Endothelial cell of umbilical vein (primary cell): ENCODE results near the gene COTL1. TPM values are rescaled to one million over a fixed set of nuclear protein-coding genes. Genes with fewer than 3 reads are reported as not detected.

Experiments used
- BruUV-seq: library from RNA; stranded (reverse); fragments of 400-500 nt; replicated peaks from 2 replicates; lab custom pipeline; 2021; lab: Mats Ljungman, UMichigan
- CTCF ChIA-PET: fragments of 300-600, 350-600 bp; sonication (Branson Sonifier 250); formaldehyde crosslinking; loops from one replicate; lab custom pipeline; 2021; ENCODE audit warnings: antibody characterized with exemption, inconsistent platforms; lab: Charles Lee
- POLR2A ChIA-PET: fragments of 300-600, 350-600 bp; sonication (Branson Sonifier 250); formaldehyde crosslinking; loops from one replicate; lab custom pipeline; 2021; ENCODE audit warnings: antibody characterized with exemption, inconsistent platforms; lab: Charles Lee
- DNase-seq: peaks from one replicate; pipeline ENCODE4 v3.0.0-alpha.2; 2011; ENCODE audit warnings: low read depth, low spot score
- FAIRE-seq: peaks from 2 replicates; lab custom pipeline; 2011; peaks lifted over from hg19 to GRCh38; lab: Jason Lieb, UNC
- H2AFZ ChIP-seq: 2 replicates; pipeline ENCODE4 v1.6.0; 2012; ENCODE audit warnings: low read depth, low read length, control low read depth, inconsistent platforms
- H3K27ac ChIP-seq: 2 replicates; pipeline ENCODE4 v1.5.1; 2011; ENCODE audit warnings: low read depth, mild to moderate bottlenecking, control low read depth, low read length, moderate library complexity; ENCODE audit not compliant: insufficient read depth
- H3K27me3 ChIP-seq, 2 experiments: 2 replicates each; pipeline versions ENCODE4 v1.6.0 to v1.6.1; 2011; ENCODE audit warnings: low read length in 2 of 2, mixed read lengths in 1 of 2; ENCODE audit not compliant: control insufficient read depth in 2 of 2, insufficient read depth in 2 of 2
- H3K36me3 ChIP-seq, 2 experiments: 2 replicates in 1 of 2; 3 replicates in 1 of 2; pipeline ENCODE4 v1.5.1; 2011; ENCODE audit warnings: low read length in 2 of 2, mild to moderate bottlenecking in 1 of 2, moderate library complexity in 1 of 2; ENCODE audit not compliant: control insufficient read depth in 2 of 2, insufficient read depth in 2 of 2; ENCODE audit errors: extremely low read depth in 1 of 2
- H3K4me1 ChIP-seq: 3 replicates; pipeline ENCODE4 v1.5.1; 2011; ENCODE audit warnings: mild to moderate bottlenecking, low read length; ENCODE audit not compliant: control insufficient read depth, insufficient read depth; ENCODE audit errors: extremely low read depth
- H3K4me2 ChIP-seq: 2 replicates; pipeline ENCODE4 v1.6.1; 2011; ENCODE audit warnings: low read length, control low read depth, mixed read lengths; ENCODE audit not compliant: insufficient read depth
- H3K4me3 ChIP-seq, 3 experiments: fragments of 200-600 bp in 1 of 3; sonication (generic), shearing (Covaris generic) in 1 of 3; replicated peaks in 1 of 3; 2 replicates each; pipeline ENCODE4 v1.5.1; 2011 to 2016; ENCODE audit warnings: control low read depth in 3 of 3, low read length in 3 of 3, mild to moderate bottlenecking in 2 of 3, inconsistent platforms in 1 of 3, low read depth in 1 of 3, moderate library complexity in 1 of 3; ENCODE audit not compliant: insufficient read depth in 1 of 3
- H3K79me2 ChIP-seq: 2 replicates; pipeline ENCODE4 v1.6.0; 2012; ENCODE audit warnings: low read length, inconsistent platforms; ENCODE audit not compliant: control insufficient read depth, insufficient read depth
- H3K9ac ChIP-seq: replicated peaks from 2 replicates; pipeline ENCODE3; 2011; ENCODE audit warnings: low read length, control low read depth; ENCODE audit not compliant: insufficient read depth; ENCODE audit errors: extremely low read depth
- H3K9me1 ChIP-seq: replicated peaks from 3 replicates; pipeline ENCODE4 v1.6.0; 2011; ENCODE audit warnings: mild to moderate bottlenecking, low read length; ENCODE audit not compliant: control insufficient read depth, insufficient read depth; ENCODE audit errors: extremely low read depth
- H3K9me3 ChIP-seq: replicated peaks from 2 replicates; pipeline ENCODE4 v1.5.1; 2012; ENCODE audit warnings: low read length, inconsistent platforms; ENCODE audit not compliant: control insufficient read depth, insufficient read depth
- H4K20me1 ChIP-seq: replicated peaks from 2 replicates; pipeline ENCODE3; 2011; ENCODE audit warnings: mild to moderate bottlenecking, low read length; ENCODE audit not compliant: control insufficient read depth, insufficient read depth; ENCODE audit errors: extremely low read depth
- CTCF ChIP-seq, 2 donors: IDR thresholded peaks; 1 replicate in 1 of 2; 2 replicates in 1 of 2; pipeline ENCODE4 v1.5.1; 2011; ENCODE audit warnings: low read length in 2 of 2, mild to moderate bottlenecking in 2 of 2, moderate library complexity in 2 of 2, control low read depth in 1 of 2, inconsistent platforms in 1 of 2, low read depth in 1 of 2; ENCODE audit not compliant: insufficient read depth in 1 of 2; ENCODE audit errors: extremely low read depth in 1 of 2
- EZH2 ChIP-seq: IDR thresholded peaks from 2 replicates; pipeline ENCODE4 v1.6.1; 2012; ENCODE audit warnings: borderline replicate concordance, low read depth, mild to moderate bottlenecking, moderate library complexity, low read length, inconsistent platforms; ENCODE audit not compliant: severe bottlenecking
- FOS ChIP-seq: IDR thresholded peaks from 2 replicates; pipeline ENCODE4 v1.6.1; 2011; ENCODE audit warnings: mild to moderate bottlenecking, low read length, moderate library complexity, borderline replicate concordance; ENCODE audit not compliant: insufficient read depth
- GATA2 ChIP-seq: IDR thresholded peaks from 2 replicates; pipeline ENCODE4 v1.7.0; 2011; ENCODE audit warnings: low read depth, mild to moderate bottlenecking, moderate library complexity, mixed read lengths, low read length; ENCODE audit not compliant: insufficient read length, insufficient read depth
- JUN ChIP-seq: IDR thresholded peaks from 2 replicates; pipeline ENCODE4 v1.6.1; 2011; ENCODE audit warnings: borderline replicate concordance, low read depth; ENCODE audit not compliant: insufficient read length, insufficient read depth
- MAX ChIP-seq: IDR thresholded peaks from 2 replicates; pipeline ENCODE4 v1.6.1; 2011; ENCODE audit not compliant: insufficient read depth, insufficient read length
- MYC ChIP-seq: IDR thresholded peaks from one replicate; pipeline ENCODE4 v1.6.1; 2011; ENCODE audit warnings: mild to moderate bottlenecking, low read depth, low read length
- POLR2A ChIP-seq: IDR thresholded peaks from 2 replicates; pipeline ENCODE4 v1.6.1; 2012; ENCODE audit warnings: low read depth, mild to moderate bottlenecking, control low read depth, low read length
- POLR2AphosphoS5 ChIP-seq: IDR thresholded peaks from 2 replicates; pipeline ENCODE4 v1.6.1; 2012; ENCODE audit warnings: low read depth, mild to moderate bottlenecking, control low read depth, low read length, moderate library complexity; ENCODE audit not compliant: insufficient read depth
- dilution Hi-C: fragments of 300-500 bp; cut with MboI; formaldehyde crosslinking; loops from one replicate; pipeline ENCODE4 v1.15.0; 2019; ENCODE audit warnings: low sequenced_read_pairs; ENCODE audit not compliant: extremely low pct_ligation_motif_present
- intact Hi-C: fragments of 100-400 bp; cut with micrococcal nuclease; formaldehyde crosslinking; loops from one replicate; pipeline ENCODE4 v1.10.0; 2022
- polyA plus RNA-seq, 4 experiments: library from polyadenylated mRNA; depleted of rRNA in 3 of 4; stranded (reverse) in 3 of 4; unstranded in 1 of 4; fragments of >200 nt; gene quantifications; 2 replicates each; pipeline versions ENCODE4 v1.2.1 to v1.2.3, GENCODE V29; 2011 to 2012; ENCODE audit warnings: missing spikeins in 1 of 4
- total RNA-seq: library from RNA; stranded (reverse); gene quantifications from 2 replicates; pipeline ENCODE4 v1.2.3, GENCODE V29; 2021

The COTL1 gene
- total and polyA plus RNA-seq, 2 donors (not counting 3 experiments of a cell fraction or from before 2014, with no cell fraction given): 90.0 to 200 TPM

GRCh38 chr16:84581158-84581557, 36.7 kb downstream of the COTL1 start:
- FAIRE-seq: no peak
- POLR2A ChIA-PET: no interaction called here
- intact Hi-C loops: no loop called here

More at GRCh38 chr16:84581158-84581557, 36.7 kb downstream of the COTL1 start:
- CTCF ChIA-PET: interaction anchor here (1.0 kb wide), 1 partner anchor 75 kb away, joined by 4 read pairs; no protein-coding TSS in a partner anchor
- H3K27me3 ChIP-seq: no peaks in the 10 kb centered on the region
- H3K79me2 ChIP-seq: peaks cover 11% of the 10 kb centered on the region
- no peak overlapping the region for H3K9ac ChIP-seq
- no TSS peak for BruUV-seq
- H3K4me2 ChIP-seq: no peak overlapping the region
- dilution Hi-C loops: no loop called here
- H3K9me3 ChIP-seq: no peaks in the 10 kb centered on the region
- H3K36me3 ChIP-seq: peaks cover 0 to 12% of the 10 kb centered on the region in 2 experiments
- no peaks in the 10 kb centered on the region for H4K20me1 ChIP-seq
- no peak overlapping the region for H3K4me3 ChIP-seq
- H3K27ac ChIP-seq: no peak overlapping the region
- DNase-seq: no peak
- no peaks in the 10 kb centered on the region for H3K9me1 ChIP-seq
- H2AFZ ChIP-seq: no peak overlapping the region
- H3K4me1 ChIP-seq: no peaks in the 10 kb centered on the region
- TF ChIP-seq POLR2A (no peak), FOS (no peak), POLR2AphosphoS5 (no peak), MAX (no peak), EZH2 (no peak), GATA2 (no peak), MYC (no peak), JUN (no peak), CTCF (IDR thresholded peaks at IDR 0.05; ENCODE audit: extremely low read depth in 1 of 2, insufficient read depth in 1 of 2, low read depth in 1 of 2, low read length in 2 of 2) (no peak)
